K562 (cell line): ENCODE measurements around the gene TXNDC15. TPM values are rescaled to one million over a fixed set of nuclear protein-coding genes. Genes with fewer than 3 reads are reported as not detected.

Source experiments
- ATAC-seq: fragments of 200-7000 bp; cut with Tn5 transposase; 3 replicates; pipeline ENCODE4 v1.9.1; 2020; ENCODE audit warnings: moderate library complexity
- BruUV-seq: library from RNA; stranded (reverse); fragments of 400-500 nt; replicated peaks from 2 replicates; lab custom pipeline; 2021; lab: Mats Ljungman, UMichigan
- CTCF ChIA-PET: fragments of 300-600 bp; formaldehyde crosslinking; extraction: SDS; loops from one replicate; lab custom pipeline; 2021; ENCODE audit warnings: low intra/inter-chr PET ratio; lab: Yijun Ruan, JAX
- POLR2A ChIA-PET: fragments of 300-600, 350-650 bp; sonication (Branson Sonifier 250); formaldehyde crosslinking; extraction: SDS; loops from one replicate; lab custom pipeline; 2021; ENCODE audit warnings: antibody characterized with exemption, inconsistent platforms; lab: Yijun Ruan, JAX
- DNase-seq, 4 experiments: peaks; one replicate each; pipeline versions ENCODE4 v3.0.0 to v3.0.0-alpha.2; 2011 to 2018; ENCODE audit warnings: low spot score in 3 of 4, mixed read lengths in 3 of 4; ENCODE audit errors: extremely low read depth in 1 of 4
- FAIRE-seq: peaks from 2 replicates; lab custom pipeline; 2011; peaks lifted over from hg19 to GRCh38; lab: Jason Lieb, UNC
- H2AFZ ChIP-seq: 2 replicates; pipeline ENCODE4 v1.6.0; 2011; ENCODE audit warnings: low read depth, low read length, control low read depth, inconsistent platforms
- H3K27ac ChIP-seq: fragments of 200-600 bp; 3 replicates; pipeline ENCODE4 v1.8.0; 2011; ENCODE audit warnings: low read depth, mild to moderate bottlenecking, control low read depth, inconsistent platforms, low read length, moderate library complexity, mixed read lengths; ENCODE audit errors: extremely low read depth
- H3K27me3 ChIP-seq, 2 experiments: fragments of 300-600 bp in 1 of 2; 2 replicates in 1 of 2; 3 replicates in 1 of 2; pipeline versions ENCODE4 v1.6.0 to v1.8.0; 2011; ENCODE audit warnings: inconsistent platforms in 2 of 2, low read length in 2 of 2, mild to moderate bottlenecking in 1 of 2, mixed read lengths in 1 of 2, moderate library complexity in 1 of 2; ENCODE audit not compliant: control insufficient read depth in 2 of 2, insufficient read depth in 2 of 2
- H3K36me3 ChIP-seq: fragments of 300-600 bp; 3 replicates; pipeline ENCODE4 v1.8.0; 2011; ENCODE audit warnings: mild to moderate bottlenecking, low read length, inconsistent platforms; ENCODE audit not compliant: control insufficient read depth, insufficient read depth
- H3K4me1 ChIP-seq, 2 experiments: fragments of 200-600 bp in 1 of 2; replicated peaks in 1 of 2; 2 replicates in 1 of 2; 3 replicates in 1 of 2; pipeline versions ENCODE4 v1.5.1 to v1.8.0; 2011; ENCODE audit warnings: inconsistent platforms in 2 of 2, low read length in 2 of 2, mild to moderate bottlenecking in 1 of 2, mixed read lengths in 1 of 2, moderate library complexity in 1 of 2; ENCODE audit not compliant: control insufficient read depth in 2 of 2, insufficient read depth in 2 of 2
- H3K4me2 ChIP-seq: 2 replicates; pipeline ENCODE4 v1.6.1; 2011; ENCODE audit warnings: low read length, control low read depth, inconsistent platforms, mixed read lengths; ENCODE audit not compliant: insufficient read depth
- H3K4me3 ChIP-seq: fragments of 200-600 bp; sonication (generic), shearing (Covaris generic); 2 replicates; pipeline ENCODE4 v1.5.1; 2016; ENCODE audit warnings: control low read depth, inconsistent platforms
- H3K79me2 ChIP-seq: fragments of 200-600 bp; 3 replicates; pipeline ENCODE4 v1.8.0; 2011; ENCODE audit warnings: low read length, inconsistent platforms; ENCODE audit not compliant: control insufficient read depth, insufficient read depth
- H3K9ac ChIP-seq, 2 experiments: 2 replicates each; pipeline versions ENCODE4 v1.6.0 to v1.6.1; 2011; ENCODE audit warnings: low read depth in 2 of 2, low read length in 2 of 2, control low read depth in 1 of 2, inconsistent platforms in 1 of 2, mild to moderate bottlenecking in 1 of 2, mixed read lengths in 1 of 2; ENCODE audit not compliant: insufficient read depth in 1 of 2
- H3K9me1 ChIP-seq: one replicate; pipeline ENCODE4 v1.6.0; 2011; ENCODE audit warnings: inconsistent platforms, mild to moderate bottlenecking, low read length, moderate library complexity; ENCODE audit not compliant: control insufficient read depth, insufficient read depth
- H3K9me3 ChIP-seq: replicated peaks from 2 replicates; pipeline ENCODE4 v1.5.1; 2011; ENCODE audit warnings: low read depth, low read length, inconsistent platforms; ENCODE audit not compliant: control insufficient read depth, insufficient read depth
- H4K20me1 ChIP-seq: replicated peaks from 2 replicates; pipeline ENCODE4 v1.6.1; 2011; ENCODE audit warnings: low read length, inconsistent platforms, mixed read lengths; ENCODE audit not compliant: control insufficient read depth, insufficient read depth
- HNRNPUL1 ChIP-seq: fragments of 200-400 bp; formaldehyde crosslinking; IDR thresholded peaks from 2 replicates; pipeline ENCODE4 v1.6.1; 2017; ENCODE audit warnings: low read length
- ZNF174 ChIP-seq: fragments of 250-450 bp; sonication (Bioruptor Pico); IDR thresholded peaks from 2 replicates; pipeline ENCODE4 v1.4.0; 2020; ENCODE audit warnings: mild to moderate bottlenecking
- WGBS: fragments of 100-300 bp; shearing (Covaris generic); methylation state at CpG from one replicate; pipeline ENCODE4 v1.1.6; 2016; ENCODE audit warnings: low coverage, mixed read lengths; ENCODE audit not compliant: insufficient coverage; ENCODE audit errors: missing lambda C conversion rate; 5-methylcytosine and 5-hydroxymethylcytosine counted together
- in situ Hi-C: fragments of 300-500 bp; cut with MboI; formaldehyde crosslinking; loops from 4 replicates; pipeline ENCODE4 v1.15.0; 2018; ENCODE audit warnings: inconsistent platforms, mixed read lengths
- intact Hi-C: fragments of 100-400 bp; cut with micrococcal nuclease; formaldehyde crosslinking; loops from 2 replicates; pipeline ENCODE4 v1.14.2; 2022
- polyA plus RNA-seq, 8 experiments: library from polyadenylated mRNA; depleted of rRNA in 4 of 8; stranded (reverse) in 5 of 8; unstranded in 3 of 8; fragments of >200 nt; fragmentation: Nextera tagmentation in 2 of 8; fragmentation: Illumina TruSeq in 1 of 8; extraction: Ambion mirVana in 2 of 8; extraction: Trizol in 1 of 8; gene quantifications; 2 replicates each; pipeline versions ENCODE4 v1.2.1 to v1.2.3, GENCODE V29; 2011 to 2014; ENCODE audit warnings: inconsistent platforms in 1 of 8, missing spikeins in 1 of 8
- total RNA-seq, 7 experiments: library from RNA; depleted of rRNA in 6 of 7; stranded (reverse); fragments of >200 nt in 6 of 7; fragmentation: Illumina TruSeq in 2 of 7; extraction: Trizol in 2 of 7; gene quantifications; 2 replicates each; pipeline versions ENCODE4 v1.2.1 to v1.2.3, GENCODE V29; 2011 to 2021; ENCODE audit warnings: low replicate concordance in 1 of 7
- TF ChIP-seq, protein P1 (sequence below), 2 experiments: fragments of 450-650 bp; formaldehyde crosslinking in 1 of 2; IDR thresholded peaks; 2 replicates each; pipeline versions ENCODE4 v1.4.0 to v1.6.1; 2014 to 2020; ENCODE audit warnings: mild to moderate bottlenecking in 2 of 2, borderline replicate concordance in 1 of 2, low read depth in 1 of 2

TXNDC15 gene
- total and polyA plus RNA-seq, 9 of the 15 experiments (the other 6 are each of a cell fraction or from before 2014, with no cell fraction given): 3.0 to 15.4 (median 12.3) TPM

DNA sequence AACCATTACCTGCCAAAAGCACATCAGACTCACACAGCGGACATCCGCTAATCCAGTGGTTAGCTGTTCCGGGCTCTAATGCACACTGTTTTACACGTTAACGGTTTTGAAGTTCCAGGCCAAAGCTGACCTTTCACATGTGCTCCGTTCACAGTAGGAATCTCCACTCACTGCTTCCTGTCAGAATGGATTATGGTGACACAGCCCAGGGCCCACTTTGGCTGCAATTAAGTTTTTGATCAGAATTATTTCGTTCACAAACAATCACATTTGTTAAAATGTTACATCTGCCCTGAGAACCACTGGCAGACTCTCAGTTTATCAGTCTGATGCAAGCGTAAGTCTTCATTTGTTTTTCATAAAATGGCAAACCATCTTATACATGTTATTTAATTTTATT lies 63.4 kb downstream of the TXNDC15 start:
- H3K27me3 ChIP-seq: no peaks in the 10 kb centered on the region
- no peak overlapping the region for H3K27ac ChIP-seq
- no peaks in the 10 kb centered on the region for H3K9me1 ChIP-seq
- CTCF ChIA-PET: no interaction called here
- no peaks in the 10 kb centered on the region for H3K4me1 ChIP-seq
- H4K20me1 ChIP-seq: no peaks in the 10 kb centered on the region
- peaks cover 32% of the 10 kb centered on the region; the same call in 2 of the 3 replicates for H3K36me3 ChIP-seq
- DNase-seq: no peak
- no peak for ATAC-seq
- no peaks in the 10 kb centered on the region for H3K9me3 ChIP-seq
- in situ Hi-C loops: no loop called here
- FAIRE-seq: no peak
- WGBS: 86% methylated on average over 8 of the region's 8 CpGs
- BruUV-seq: no TSS peak
- no peak overlapping the region for H3K4me3 ChIP-seq
- no peak overlapping the region for H3K4me2 ChIP-seq
- intact Hi-C loops: no loop called here
- no peaks in the 10 kb centered on the region for H3K79me2 ChIP-seq
- H3K9ac ChIP-seq: no peak overlapping the region
- no peak overlapping the region for H2AFZ ChIP-seq
- TF ChIP-seq, protein P1, sequence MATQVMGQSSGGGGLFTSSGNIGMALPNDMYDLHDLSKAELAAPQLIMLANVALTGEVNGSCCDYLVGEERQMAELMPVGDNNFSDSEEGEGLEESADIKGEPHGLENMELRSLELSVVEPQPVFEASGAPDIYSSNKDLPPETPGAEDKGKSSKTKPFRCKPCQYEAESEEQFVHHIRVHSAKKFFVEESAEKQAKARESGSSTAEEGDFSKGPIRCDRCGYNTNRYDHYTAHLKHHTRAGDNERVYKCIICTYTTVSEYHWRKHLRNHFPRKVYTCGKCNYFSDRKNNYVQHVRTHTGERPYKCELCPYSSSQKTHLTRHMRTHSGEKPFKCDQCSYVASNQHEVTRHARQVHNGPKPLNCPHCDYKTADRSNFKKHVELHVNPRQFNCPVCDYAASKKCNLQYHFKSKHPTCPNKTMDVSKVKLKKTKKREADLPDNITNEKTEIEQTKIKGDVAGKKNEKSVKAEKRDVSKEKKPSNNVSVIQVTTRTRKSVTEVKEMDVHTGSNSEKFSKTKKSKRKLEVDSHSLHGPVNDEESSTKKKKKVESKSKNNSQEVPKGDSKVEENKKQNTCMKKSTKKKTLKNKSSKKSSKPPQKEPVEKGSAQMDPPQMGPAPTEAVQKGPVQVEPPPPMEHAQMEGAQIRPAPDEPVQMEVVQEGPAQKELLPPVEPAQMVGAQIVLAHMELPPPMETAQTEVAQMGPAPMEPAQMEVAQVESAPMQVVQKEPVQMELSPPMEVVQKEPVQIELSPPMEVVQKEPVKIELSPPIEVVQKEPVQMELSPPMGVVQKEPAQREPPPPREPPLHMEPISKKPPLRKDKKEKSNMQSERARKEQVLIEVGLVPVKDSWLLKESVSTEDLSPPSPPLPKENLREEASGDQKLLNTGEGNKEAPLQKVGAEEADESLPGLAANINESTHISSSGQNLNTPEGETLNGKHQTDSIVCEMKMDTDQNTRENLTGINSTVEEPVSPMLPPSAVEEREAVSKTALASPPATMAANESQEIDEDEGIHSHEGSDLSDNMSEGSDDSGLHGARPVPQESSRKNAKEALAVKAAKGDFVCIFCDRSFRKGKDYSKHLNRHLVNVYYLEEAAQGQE (IDR thresholded peaks at IDR 0.05; ENCODE audit: borderline replicate concordance): no peak
- TF ChIP-seq, protein P1 (CRISPR knock-in tag; IDR thresholded peaks at IDR 0.05; ENCODE audit: low read depth): no peak
- TF ChIP-seq ZNF174 (CRISPR knock-in tag): no peak
- no peak for TF ChIP-seq HNRNPUL1
- TF ChIP-seq, all 486 proteins: peak for 0
- POLR2A ChIA-PET: interaction anchor here (2.0 kb wide), 1 partner anchor 11 kb away, joined by 8 read pairs; no protein-coding TSS in a partner anchor
